Germinal center (tissue), 1 donor: ENCODE data around the gene DCLK2.
"Not testable (repeated sequence)": the region's sequence is repeated elsewhere in the genome, so short reads cannot be mapped to it uniquely, and the experiment has no call there.

Experiments used
- DNase-seq: peaks from one replicate; pipeline ENCODE4 v3.0.0; 2012; ENCODE audit warnings: mixed read lengths, low spot score

The DCLK2 gene

GRCh38 chr4:150152766-150153165 is 74.5 kb downstream of the DCLK2 start:
- DNase-seq, result no peak

GRCh38 chr4:150155391-150155790 is 77.1 kb downstream of the DCLK2 start:
- no peak for DNase-seq

GRCh38 chr4:150156543-150156942 is 78.3 kb downstream of the DCLK2 start:
- DNase-seq, result no peak

GRCh38 chr4:150158041-150158440 is 79.8 kb downstream of the DCLK2 start:
- no peak for DNase-seq

GRCh38 chr4:150160473-150160872 is 82.2 kb downstream of the DCLK2 start:
- DNase-seq, result no peak

GRCh38 chr4:150161109-150161508 is 82.9 kb downstream of the DCLK2 start:
- no peak for DNase-seq

DNA sequence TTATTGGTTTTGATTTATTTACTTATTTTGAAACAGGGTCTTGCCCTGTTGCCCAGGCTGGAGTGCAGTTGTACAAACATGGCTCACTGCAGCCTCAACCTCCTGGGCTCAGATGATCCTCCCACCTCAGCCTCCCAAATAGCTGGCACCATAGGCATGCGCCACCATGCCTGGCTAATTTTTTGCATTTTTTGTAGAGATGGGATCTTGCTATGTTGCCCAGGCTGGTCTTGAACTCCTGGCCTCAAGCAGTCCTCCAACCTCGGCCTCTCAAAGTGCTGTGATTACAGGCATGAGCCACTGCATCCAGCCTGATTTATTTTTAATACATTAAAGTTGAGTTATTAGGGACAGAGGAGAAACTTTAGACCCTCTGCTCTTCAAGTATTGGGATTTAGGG is 83.8 kb downstream of the DCLK2 start:
- DNase-seq, result not testable (repeated sequence)

DNA sequence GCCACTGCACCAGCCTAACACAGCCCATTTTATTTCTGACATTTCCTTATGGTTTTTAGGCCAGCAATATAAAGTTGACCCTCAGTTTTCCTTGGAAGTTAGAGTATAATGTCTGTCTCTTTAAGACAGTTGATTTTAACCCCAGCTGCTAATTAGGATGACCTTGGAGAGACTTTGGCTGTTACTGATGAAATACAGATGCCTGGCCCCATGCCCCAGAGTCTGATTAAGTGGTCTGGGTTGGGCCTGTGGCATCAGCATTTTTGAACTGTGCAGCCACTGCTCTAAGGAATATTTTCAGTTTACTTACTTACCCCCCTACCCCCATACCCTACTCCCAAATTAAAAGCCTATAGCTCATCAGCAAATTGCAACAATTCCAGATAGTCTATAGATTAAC is 85.8 kb downstream of the DCLK2 start:
- DNase-seq, result no peak

GRCh38 chr4:150164956-150165629 is 86.8 kb downstream of the DCLK2 start:
- no peak for DNase-seq

- no peak for DNase-seq
Observed at GRCh38 chr4:150167054-150167453, 88.8 kb downstream of the DCLK2 start.

- DNase-seq, result no peak
Observed at GRCh38 chr4:150173432-150173861, 95.2 kb downstream of the DCLK2 start.

DNA sequence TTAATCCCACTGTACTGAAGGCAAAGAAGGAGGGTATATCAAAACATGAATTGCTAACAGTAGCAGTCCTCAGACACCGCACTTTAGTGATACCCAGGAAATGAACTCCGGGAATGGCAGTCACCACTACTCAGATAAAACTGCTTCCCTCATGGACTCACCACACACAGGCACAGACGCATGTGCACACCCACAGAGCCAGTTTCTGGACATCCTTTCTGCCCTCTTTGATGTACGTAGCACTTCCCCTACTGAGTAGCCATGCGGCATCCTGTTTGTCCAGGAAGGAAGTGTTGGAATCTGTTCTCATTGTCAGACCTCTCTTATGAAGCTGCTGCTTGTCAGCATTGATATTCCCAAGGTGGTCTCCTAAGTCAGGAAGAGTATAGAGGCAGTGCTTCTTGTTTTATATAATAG is 95.7 kb downstream of the DCLK2 start:
- no peak for DNase-seq

DNA sequence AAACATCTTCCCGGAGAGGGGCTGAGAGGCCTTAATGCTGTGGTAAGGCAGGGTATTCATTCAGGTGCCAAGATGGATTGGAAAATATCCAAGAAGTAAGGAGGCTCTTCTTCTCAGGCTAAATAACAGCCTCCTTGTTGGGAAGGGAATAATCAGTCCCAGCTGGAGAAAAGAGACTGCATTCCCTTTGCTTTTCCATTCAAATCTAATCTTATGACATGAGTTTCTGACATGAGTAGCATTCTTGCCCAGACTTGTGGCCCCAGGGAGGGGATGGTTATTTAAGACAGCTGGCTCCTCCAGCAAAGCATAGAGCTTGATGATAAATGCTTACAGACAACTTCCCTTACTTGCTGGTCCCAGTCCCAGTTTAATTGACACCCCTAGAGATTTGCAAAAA is 98.3 kb downstream of the DCLK2 start:
- DNase-seq, result no peak

- no peak for DNase-seq
Observed at GRCh38 chr4:150178161-150178560, 99.9 kb downstream of the DCLK2 start.

- no peak for DNase-seq
Observed at GRCh38 chr4:150181536-150181935, 103.3 kb downstream of the DCLK2 start.

- no peak for DNase-seq
Observed at GRCh38 chr4:150182794-150183193, 104.5 kb downstream of the DCLK2 start.

DNA sequence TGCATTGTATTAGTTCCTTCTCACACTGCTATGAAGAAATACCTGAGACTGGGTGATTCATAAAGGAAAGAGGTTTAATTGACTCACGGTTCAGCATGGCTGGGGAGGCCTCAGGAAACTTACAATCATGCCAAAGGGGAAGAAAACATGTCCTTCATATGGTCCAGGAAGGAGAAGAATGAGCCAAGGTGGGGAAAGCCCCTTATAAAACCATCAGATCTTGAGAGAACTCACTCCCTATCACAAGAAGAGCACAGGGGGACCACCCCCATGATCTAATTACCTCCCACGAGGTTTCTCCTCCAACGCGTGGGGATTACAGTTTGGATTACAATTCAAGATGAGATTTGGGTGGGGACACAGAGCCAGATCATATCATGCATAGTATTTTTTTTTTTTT is 106.8 kb downstream of the DCLK2 start:
- DNase-seq, result not testable (repeated sequence)

- no peak for DNase-seq
Observed at GRCh38 chr4:150192986-150193385, 114.7 kb downstream of the DCLK2 start.

DNA sequence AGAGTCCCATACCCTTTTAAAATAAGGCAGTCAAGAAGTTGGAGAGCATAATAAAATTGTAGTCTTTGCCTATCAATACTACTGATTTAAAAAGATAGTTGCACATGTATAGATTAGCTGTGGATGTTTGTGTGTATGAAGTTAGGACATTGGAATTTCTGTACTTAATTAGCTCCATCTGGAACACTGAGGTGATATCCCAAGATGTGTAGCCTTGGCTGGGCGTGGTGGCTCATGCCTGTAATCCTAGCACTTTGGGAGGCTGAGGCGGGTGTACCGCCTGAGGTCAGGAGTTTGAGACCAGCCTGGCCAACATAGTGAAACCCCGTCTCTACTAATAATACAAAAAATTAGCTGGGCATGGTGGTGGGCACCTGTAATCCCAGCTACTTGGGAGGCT is 119.0 kb downstream of the DCLK2 start:
- not testable (repeated sequence) for DNase-seq

- no peak for DNase-seq
Observed at GRCh38 chr4:150199056-150199455, 120.8 kb downstream of the DCLK2 start.

- no peak for DNase-seq
Observed at GRCh38 chr4:150205016-150205415, 126.8 kb downstream of the DCLK2 start.

GRCh38 chr4:150206265-150206664 is 128.0 kb downstream of the DCLK2 start:
- DNase-seq, result no peak

DNA sequence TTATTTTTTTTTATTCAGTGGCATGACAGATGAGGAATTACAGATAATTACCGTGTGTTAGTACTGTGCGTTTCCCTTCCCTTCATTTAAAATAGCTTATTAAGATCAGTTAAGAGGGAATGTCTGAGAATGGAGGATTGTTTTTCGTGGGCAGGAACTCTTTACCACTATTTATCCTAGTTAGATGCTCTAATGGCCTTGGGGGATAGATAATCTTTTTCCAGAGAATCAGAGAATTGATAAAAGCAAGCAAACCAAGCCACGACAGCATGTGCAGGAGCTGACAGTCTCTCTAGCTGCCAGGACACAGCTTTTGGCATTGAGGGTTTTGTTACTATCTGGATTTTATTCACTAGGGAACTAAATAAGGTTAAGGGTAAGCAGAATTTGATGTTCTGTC is 128.7 kb downstream of the DCLK2 start:
- no peak for DNase-seq

DNA sequence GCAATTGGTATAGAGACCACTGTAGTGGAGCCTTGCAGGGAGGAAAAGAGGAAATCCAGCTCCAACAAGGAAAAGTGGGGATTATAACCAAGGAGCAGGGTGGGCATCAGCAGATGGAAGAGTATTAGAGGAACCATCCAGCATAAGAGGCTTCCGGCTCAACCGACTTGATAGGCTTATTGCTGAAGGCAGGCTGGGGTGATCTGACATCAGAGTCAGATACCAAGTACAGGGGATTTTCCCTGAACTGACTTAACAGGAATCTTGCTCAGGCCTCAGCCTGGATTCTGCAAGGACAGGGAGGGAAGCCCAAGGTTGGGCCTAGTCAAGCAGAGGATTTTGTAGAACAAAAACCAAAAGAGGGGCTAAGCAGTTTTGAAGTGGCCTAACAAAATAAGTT is 129.6 kb downstream of the DCLK2 start:
- DNase-seq, result no peak
